ENCODE measurements around the gene PLEKHG4B.

PLEKHG4B gene

GRCh38 chr5:172841-173251 lies 80.9 kb downstream of the PLEKHG4B start:
- no peak for DNase-seq

- no peak for DNase-seq
These were observed 81.7 kb downstream of the PLEKHG4B start for GRCh38 chr5:173392-174290.

- no peak for DNase-seq
These were observed 82.3 kb downstream of the PLEKHG4B start for GRCh38 chr5:174291-174600.

- no peak for DNase-seq
These were observed 83.0 kb downstream of the PLEKHG4B start for GRCh38 chr5:174876-175465.

- no peak for DNase-seq
These were observed 84.4 kb downstream of the PLEKHG4B start for GRCh38 chr5:176296-176823.

GRCh38 chr5:178110-178509 lies 86.1 kb downstream of the PLEKHG4B start:
- no peak for DNase-seq

- no peak for DNase-seq
These were observed 87.4 kb downstream of the PLEKHG4B start for GRCh38 chr5:179401-179800.

GRCh38 chr5:180286-180918 lies 88.4 kb downstream of the PLEKHG4B start:
- DNase-seq = no peak

- no peak for DNase-seq
These were observed 89.2 kb downstream of the PLEKHG4B start for GRCh38 chr5:181160-181559.

- no peak for DNase-seq
These were observed 89.6 kb downstream of the PLEKHG4B start for GRCh38 chr5:181566-181965.

- DNase-seq = no peak
These were observed 90.2 kb downstream of the PLEKHG4B start for GRCh38 chr5:182126-182525.

- no peak for DNase-seq
These were observed 92.5 kb downstream of the PLEKHG4B start for GRCh38 chr5:184471-184870.

GRCh38 chr5:185095-186070 lies 93.4 kb downstream of the PLEKHG4B start:
- DNase-seq = no peak

GRCh38 chr5:186091-187041 lies 94.4 kb downstream of the PLEKHG4B start:
- DNase-seq = no peak

GRCh38 chr5:187042-187431 lies 95.1 kb downstream of the PLEKHG4B start:
- no peak for DNase-seq

GRCh38 chr5:187617-188451 lies 95.9 kb downstream of the PLEKHG4B start:
- no peak for DNase-seq

- DNase-seq = peak; percentile 62
These were observed 96.8 kb downstream of the PLEKHG4B start for GRCh38 chr5:188488-189481.

GRCh38 chr5:189486-189885 lies 97.5 kb downstream of the PLEKHG4B start:
- DNase-seq = no peak

GRCh38 chr5:189976-190365 lies 98.0 kb downstream of the PLEKHG4B start:
- no peak for DNase-seq

All from GDM1 (cell line).